BJ (cell line): ENCODE data around the gene CCDC167. TPM values are rescaled to one million over a fixed set of nuclear protein-coding genes. Genes with fewer than 3 reads are reported as not detected.

ENCODE experiments used
- CTCF ChIA-PET: fragments of 350-600 bp; formaldehyde crosslinking; extraction: SDS; loops from one replicate; lab custom pipeline; 2021; ENCODE audit warnings: antibody characterized with exemption, inconsistent platforms; lab: Yijun Ruan, JAX
- POLR2A ChIA-PET: fragments of 300-600 bp; sonication (Branson Sonifier 250); formaldehyde crosslinking; extraction: SDS; loops from one replicate; lab custom pipeline; 2021; ENCODE audit warnings: antibody characterized with exemption; lab: Charles Lee
- DNase-seq: peaks from one replicate; pipeline ENCODE4 v3.0.0-alpha.2; 2011; ENCODE audit warnings: low read depth
- H3K27me3 ChIP-seq: 2 replicates; pipeline ENCODE4 v1.6.0; 2011; ENCODE audit warnings: low read length; ENCODE audit not compliant: control insufficient read depth, insufficient read depth
- H3K36me3 ChIP-seq: 2 replicates; pipeline ENCODE4 v1.5.1; 2011; ENCODE audit warnings: low read length; ENCODE audit not compliant: control insufficient read depth, insufficient read depth
- H3K4me3 ChIP-seq: 2 replicates; pipeline ENCODE4 v1.5.1; 2011; ENCODE audit warnings: low read depth, mild to moderate bottlenecking, control low read depth, low read length
- CTCF ChIP-seq: IDR thresholded peaks from 2 replicates; pipeline ENCODE4 v1.5.1; 2011; ENCODE audit warnings: low read depth, mild to moderate bottlenecking, control low read depth, inconsistent platforms, low read length, moderate library complexity; ENCODE audit not compliant: insufficient read depth
- polyA plus RNA-seq: library from polyadenylated mRNA; depleted of rRNA; stranded (reverse); fragments of >200 nt; gene quantifications from 2 replicates; pipeline ENCODE4 v1.2.3, GENCODE V29; 2011

CCDC167 gene
- polyA plus RNA-seq, 1 experiment, result 31.8 TPM

GRCh38 chr6:37479266-37479854 is 20.3 kb downstream of the CCDC167 start:
- peaks cover 39% of the 10 kb centered on the region for H3K36me3 ChIP-seq
- no peak for TF ChIP-seq CTCF
- H3K27me3 ChIP-seq, result no peaks in the 10 kb centered on the region
- ChIA-PET POLR2A (no interaction called here), CTCF (interaction anchor here (1.2 to 1.8 kb wide), 3 partner anchors 13 to 218 kb away, joined by 3 to 7 read pairs (median 3); partner anchors contain the start of gene MDGA1)
- no peak for DNase-seq
- no peak overlapping the region for H3K4me3 ChIP-seq

GRCh38 chr6:37478827-37479226 is 20.9 kb downstream of the CCDC167 start:
- Histone ChIP-seq H3K4me3 (no peak overlapping the region), H3K36me3 (peaks cover 40% of the 10 kb centered on the region), H3K27me3 (no peaks in the 10 kb centered on the region)
- TF ChIP-seq CTCF, result no peak
- ChIA-PET CTCF (interaction anchor here (1.2 to 1.3 kb wide), 2 partner anchors 12 to 87 kb away, joined by 3 read pairs; no protein-coding TSS in a partner anchor), POLR2A (interaction anchor here (0.6 kb wide), 1 partner anchor 161 kb away, joined by 3 read pairs; no protein-coding TSS in a partner anchor)
- no peak for DNase-seq

GRCh38 chr6:37477656-37478435 is 21.8 kb downstream of the CCDC167 start:
- CTCF ChIA-PET, result interaction anchor here (1.2 to 1.6 kb wide), 4 partner anchors 10 to 215 kb away, joined by 3 to 6 read pairs (median 3); no protein-coding TSS in a partner anchor
- Histone ChIP-seq H3K27me3 (no peaks in the 10 kb centered on the region), H3K4me3 (no peak overlapping the region), H3K36me3 (peaks cover 37% of the 10 kb centered on the region)
- no peak for TF ChIP-seq CTCF
- POLR2A ChIA-PET, result interaction anchor here (0.6 kb wide), 1 partner anchor 162 kb away, joined by 3 read pairs; no protein-coding TSS in a partner anchor
- no peak for DNase-seq

GRCh38 chr6:37477191-37477590 is 22.5 kb downstream of the CCDC167 start:
- TF ChIP-seq CTCF, result no peak
- Histone ChIP-seq H3K4me3 (no peak overlapping the region), H3K36me3 (peaks cover 35% of the 10 kb centered on the region), H3K27me3 (no peaks in the 10 kb centered on the region)
- no peak for DNase-seq
- POLR2A ChIA-PET, result no interaction called here
- CTCF ChIA-PET, result interaction anchor here (0.8 to 1.6 kb wide), 4 partner anchors 10 to 215 kb away, joined by 3 to 6 read pairs (median 3); no protein-coding TSS in a partner anchor

- ChIA-PET CTCF (interaction anchor here (0.6 kb wide), 1 partner anchor 93 kb away, joined by 3 read pairs; no protein-coding TSS in a partner anchor), POLR2A (no interaction called here)
- H3K27me3 ChIP-seq, result no peaks in the 10 kb centered on the region
- no peak for TF ChIP-seq CTCF
- H3K4me3 ChIP-seq, result no peak overlapping the region
- H3K36me3 ChIP-seq, result peaks cover 35% of the 10 kb centered on the region
- DNase-seq, result no peak
These were observed 25.4 kb downstream of the CCDC167 start for GRCh38 chr6:37474316-37474715.
